Epithelial cell of prostate (primary cell): Measurements from ENCODE around the gene SPOUT1.
A peak's percentile ranks its signal among the peaks of the same experiment; 100 is the strongest.

Experiments used
- DNase-seq: peaks from one replicate; pipeline ENCODE4 v3.0.0-alpha.2; 2011; ENCODE audit warnings: low read depth, low spot score
- H3K27ac ChIP-seq: fragments of 450-650 bp; 2 replicates; pipeline ENCODE4 v1.5.1; 2017; ENCODE audit warnings: mild to moderate bottlenecking

Gene SPOUT1

DNA sequence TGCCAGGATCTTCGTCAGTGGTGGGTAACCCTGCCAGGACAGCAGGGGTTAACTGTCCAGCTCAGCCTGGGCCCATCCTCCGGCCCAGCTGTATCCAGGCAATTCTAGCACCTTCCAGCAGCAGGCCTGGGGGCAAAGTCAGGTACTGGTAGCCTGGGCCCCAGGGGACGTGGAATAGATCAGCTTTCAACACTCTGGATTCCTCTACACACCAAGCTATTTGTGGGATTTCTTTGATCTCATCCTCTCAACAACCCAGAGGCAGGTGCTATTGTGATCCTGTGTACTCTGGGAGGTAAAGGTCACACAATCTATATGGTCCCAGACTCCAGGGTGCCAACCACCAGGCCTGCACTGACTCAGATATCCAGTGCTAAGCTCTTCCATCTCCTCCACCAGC is 8.7 kb upstream of the SPOUT1 start:
- no peak overlapping the region for H3K27ac ChIP-seq
- no peak for DNase-seq

DNA sequence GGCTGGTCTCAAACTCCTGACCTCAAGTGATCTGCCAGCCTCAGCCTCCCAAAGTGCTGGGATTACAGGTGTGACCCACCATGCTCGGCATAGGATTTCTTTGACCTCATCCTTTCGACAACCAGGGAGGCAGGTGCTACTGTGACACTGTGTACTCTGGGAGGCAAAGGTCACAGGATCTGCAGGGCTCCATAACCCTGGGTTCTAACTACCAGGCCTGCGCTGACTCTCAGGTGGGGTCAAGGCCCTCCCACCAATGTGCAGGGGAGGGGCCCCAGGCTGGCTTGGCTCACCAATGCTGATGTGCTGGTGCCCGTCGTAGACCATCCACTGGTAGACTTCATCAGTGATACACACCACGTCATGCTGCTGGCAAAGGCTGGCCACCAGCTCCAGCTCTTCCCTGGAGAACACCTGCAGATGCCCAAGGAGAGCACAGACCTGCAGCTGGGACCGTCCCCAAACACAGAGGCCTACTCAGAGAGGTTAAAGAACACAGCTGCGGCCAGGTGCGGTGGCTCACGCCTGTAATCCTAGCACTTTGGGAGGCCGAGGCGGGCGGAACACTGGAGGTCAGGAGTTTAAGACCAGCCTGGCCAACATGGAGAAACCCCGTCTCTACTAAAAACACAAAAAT is 7.0 kb upstream of the SPOUT1 start:
- no peak for DNase-seq
- H3K27ac ChIP-seq, result no peak overlapping the region

DNA sequence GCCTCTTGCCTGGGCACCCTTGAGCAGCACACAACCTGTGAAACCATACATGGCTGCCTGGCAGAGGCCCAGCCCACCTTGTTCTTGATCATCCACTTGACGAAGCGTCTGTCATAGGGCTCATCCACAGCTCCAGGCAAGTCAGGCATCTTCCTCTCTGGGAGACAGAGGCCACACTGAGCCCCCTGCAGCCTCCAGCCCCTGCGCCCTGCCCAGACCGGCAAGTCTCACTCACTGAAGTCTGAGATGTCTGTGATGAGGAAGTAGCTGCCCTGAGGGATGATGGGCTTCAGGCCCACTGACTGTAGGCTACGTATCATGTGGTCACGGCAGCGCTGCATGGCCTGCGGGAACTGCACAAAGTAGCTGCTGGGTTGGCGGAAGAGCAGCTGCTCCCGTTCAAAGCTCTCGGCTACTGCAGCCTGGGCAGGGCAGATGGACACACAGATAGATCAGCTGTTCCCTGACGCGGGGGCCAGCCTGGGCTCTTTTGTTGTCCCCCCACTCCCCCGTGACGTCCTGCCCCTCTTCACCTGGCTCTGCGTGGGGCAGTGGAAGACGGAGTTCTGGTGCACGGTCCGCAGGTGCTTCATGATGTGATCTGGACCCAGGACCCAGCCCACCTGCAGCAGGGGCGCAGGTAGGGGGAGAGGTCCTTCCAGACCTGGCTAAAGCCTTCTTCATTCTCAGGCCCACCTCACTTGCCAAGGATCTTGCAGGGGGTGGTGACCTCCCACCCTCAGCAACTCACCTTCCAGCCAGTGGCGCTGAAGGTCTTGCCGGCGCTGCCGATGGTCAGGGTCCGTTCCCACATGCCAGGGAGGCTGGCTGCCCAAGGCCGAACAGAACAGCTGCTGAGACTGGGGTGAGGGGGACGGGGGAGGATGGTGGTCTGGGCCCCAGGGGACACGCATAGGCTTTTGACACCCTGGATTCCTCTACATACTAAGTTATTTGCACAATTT is 5.9 kb upstream of the SPOUT1 start:
- DNase-seq, result no peak

DNA sequence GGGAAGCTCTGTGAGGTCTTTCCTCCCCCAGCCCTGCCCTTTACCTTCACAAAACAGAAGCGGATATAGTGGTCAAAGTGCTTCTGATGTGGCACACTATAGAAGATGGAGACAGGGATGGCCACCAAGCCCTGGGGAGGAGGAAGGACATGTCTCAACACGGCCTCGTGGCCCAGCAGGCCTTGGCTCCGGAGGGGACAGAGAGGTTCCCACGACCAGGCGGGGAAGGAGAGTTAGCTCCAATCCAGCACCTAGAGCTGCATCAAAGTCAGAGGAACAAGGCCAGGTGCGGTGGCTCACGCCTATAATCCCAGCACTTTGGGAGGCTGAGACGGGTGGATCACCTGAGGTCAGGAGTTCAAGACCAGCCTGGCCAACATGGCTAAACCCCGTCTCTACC is 4.1 kb upstream of the SPOUT1 start:
- no peak for DNase-seq
- H3K27ac ChIP-seq, result no peak overlapping the region

More for the DNA sequence above, 5.9 kb upstream of the SPOUT1 start:
- no peak overlapping the region for H3K27ac ChIP-seq

DNA sequence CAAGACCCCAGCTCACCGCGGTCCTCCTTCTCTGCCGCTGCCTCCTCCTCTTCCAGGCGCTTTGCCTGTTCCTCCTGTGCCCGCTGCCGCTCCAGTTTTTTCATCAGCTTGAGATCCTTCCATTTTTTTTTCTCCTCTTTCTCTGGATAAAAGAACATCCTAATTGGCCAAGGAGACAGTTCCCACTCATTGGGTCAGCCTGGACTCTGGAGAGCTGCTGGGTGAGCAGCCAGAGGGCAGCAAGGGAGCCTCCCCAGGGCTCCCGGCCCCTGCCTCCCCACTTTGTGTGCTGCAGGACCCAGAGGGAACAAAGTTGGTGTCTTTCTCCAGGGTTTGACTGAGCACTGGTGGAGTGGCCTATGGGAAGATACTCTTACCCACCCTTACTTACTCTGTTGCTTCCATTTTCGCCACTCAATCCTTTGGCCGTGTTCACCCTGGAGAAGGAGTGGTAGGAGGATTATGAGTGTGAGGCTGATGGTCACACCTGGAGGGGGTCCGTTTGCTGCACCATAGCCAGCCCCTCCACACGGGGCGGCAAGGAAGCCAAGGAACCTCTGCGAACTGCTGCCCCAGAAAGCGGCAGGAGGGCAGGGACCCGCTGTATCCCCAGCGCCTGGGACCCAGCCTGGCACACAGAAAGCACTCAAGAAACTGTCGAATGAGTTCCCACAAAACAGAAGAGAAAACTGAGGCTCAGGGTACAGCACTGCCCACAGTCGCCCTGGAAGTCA is 708 bp downstream of the SPOUT1 start:
- H3K27ac ChIP-seq, result peak overlapping the region; percentile 35
- no peak for DNase-seq

GRCh38 chr9:128828267-128828666 is 1.3 kb downstream of the SPOUT1 start:
- no peak overlapping the region for H3K27ac ChIP-seq

DNA sequence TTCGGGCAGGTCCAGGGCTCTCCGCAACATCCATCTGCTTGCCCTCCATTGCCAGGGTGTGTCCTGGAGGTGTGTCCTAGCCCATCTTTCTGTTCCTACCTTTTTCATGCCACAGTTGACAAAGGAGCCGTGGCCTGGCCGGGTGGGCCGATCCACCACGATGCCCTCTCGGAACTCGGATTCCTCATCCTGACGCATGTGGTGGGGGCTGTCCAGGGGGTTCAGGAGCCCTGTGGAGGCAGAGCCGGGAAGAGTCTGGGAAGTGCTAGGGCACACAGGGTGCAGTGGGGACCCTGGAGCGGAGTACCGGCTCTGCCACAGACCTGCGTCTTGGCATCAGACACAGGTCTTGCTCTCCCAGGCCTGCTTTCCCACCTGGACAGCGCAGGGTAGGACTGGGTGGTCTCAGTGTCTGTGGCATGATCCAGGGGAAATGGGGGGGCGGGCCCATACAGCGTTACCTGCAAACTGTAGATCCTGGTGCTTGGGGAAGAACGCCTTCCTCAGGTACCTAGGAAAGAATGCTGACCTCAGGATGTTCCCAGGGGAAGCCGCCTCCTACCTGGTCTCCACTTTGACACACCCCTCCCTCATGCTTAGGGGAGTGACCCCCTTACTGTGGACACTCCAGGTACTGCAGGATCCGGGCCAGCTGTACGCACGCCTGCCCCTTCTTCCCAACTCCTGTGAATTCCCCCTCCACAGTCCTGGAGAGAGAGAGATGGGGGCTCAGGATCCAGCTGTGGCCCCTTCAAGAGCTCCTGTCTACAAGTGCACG is 3.5 kb downstream of the SPOUT1 start:
- no peak overlapping the region for H3K27ac ChIP-seq
- no peak for DNase-seq

More at GRCh38 chr9:128828267-128828666, 1.3 kb downstream of the SPOUT1 start:
- DNase-seq, result no peak

- DNase-seq, result no peak
- H3K27ac ChIP-seq, result no peak overlapping the region
These were observed 4.7 kb downstream of the SPOUT1 start for GRCh38 chr9:128824911-128825310.

DNA sequence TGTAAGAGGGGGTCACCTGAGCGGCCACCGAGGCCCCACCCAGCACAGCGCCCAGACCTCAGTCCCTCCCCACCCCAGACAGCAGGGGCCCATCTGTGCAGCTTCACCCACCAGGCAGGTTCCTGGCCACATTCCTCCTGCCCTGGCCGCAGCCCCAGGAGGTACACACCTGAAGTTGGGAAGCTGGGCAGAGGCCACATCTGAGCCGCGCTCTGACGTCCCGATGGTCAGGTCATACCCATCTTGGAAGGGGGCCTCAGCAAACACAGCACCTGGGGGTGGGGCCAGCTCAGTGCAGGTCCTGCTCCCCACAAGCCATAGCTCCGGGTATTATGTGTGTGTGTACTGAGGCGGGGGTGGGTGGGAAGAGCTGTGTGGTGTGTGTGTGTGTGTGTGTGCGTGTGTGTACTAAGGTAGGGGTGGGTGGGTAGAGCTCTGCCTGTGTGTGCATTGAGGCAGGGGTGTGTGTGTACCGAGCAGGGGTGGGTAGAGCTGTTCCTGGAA is 5.6 kb downstream of the SPOUT1 start:
- DNase-seq, result no peak
- no peak overlapping the region for H3K27ac ChIP-seq

DNA sequence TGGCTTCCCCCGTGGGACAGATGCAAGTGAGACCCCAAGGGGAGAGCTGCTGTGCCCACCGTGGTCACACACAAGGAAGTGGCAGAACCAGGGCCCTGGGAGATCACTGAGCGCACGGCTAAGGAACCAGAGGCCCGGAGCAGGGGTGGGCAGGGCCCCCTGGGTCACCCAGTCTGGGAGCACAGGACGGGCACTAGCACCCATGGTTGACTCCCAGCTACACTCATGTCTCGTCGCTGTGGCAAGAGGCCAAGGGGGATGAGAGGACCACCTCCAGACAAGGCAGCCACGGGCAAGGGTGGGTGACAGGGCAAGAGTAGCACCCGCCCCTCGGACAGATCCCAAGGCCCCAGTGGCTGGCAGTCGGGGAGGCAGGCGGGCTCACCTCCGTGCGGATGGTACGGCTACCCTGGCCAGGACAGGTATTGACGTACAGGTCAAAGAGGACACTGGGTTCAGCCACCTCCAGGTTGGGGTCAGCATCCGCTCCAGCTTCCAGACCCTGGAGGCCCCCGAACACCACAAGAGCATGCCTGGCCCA is 6.2 kb downstream of the SPOUT1 start:
- DNase-seq, result no peak
- H3K27ac ChIP-seq, result no peak overlapping the region

- no peak overlapping the region for H3K27ac ChIP-seq
- no peak for DNase-seq
These were observed 7.1 kb downstream of the SPOUT1 start for GRCh38 chr9:128822407-128823042.

- no peak overlapping the region for H3K27ac ChIP-seq
- DNase-seq, result no peak
These were observed 7.8 kb downstream of the SPOUT1 start for GRCh38 chr9:128821584-128822406.

- no peak overlapping the region for H3K27ac ChIP-seq
These were observed 8.7 kb downstream of the SPOUT1 start for GRCh38 chr9:128820665-128821583.

GRCh38 chr9:128819716-128820664 is 9.6 kb downstream of the SPOUT1 start:
- no peak overlapping the region for H3K27ac ChIP-seq
- DNase-seq, result no peak

More at GRCh38 chr9:128820665-128821583, 8.7 kb downstream of the SPOUT1 start:
- DNase-seq, result no peak

- peak overlapping the region; percentile 57 for H3K27ac ChIP-seq
- DNase-seq, result no peak
These were observed 10.5 kb downstream of the SPOUT1 start for GRCh38 chr9:128818839-128819715.
